NCI-H1417 treated with DMSO at 0.1 percent for 48 hours (cell line): Measurements from ENCODE around the gene ZFHX2.

Experiments used
- DNase-seq: peaks from one replicate; lab custom pipeline; 2025; lab: John Stamatoyannopoulos, UW

Gene ZFHX2

GRCh38 chr14:23572836-23573235 is 21.3 kb upstream of the ZFHX2 start:
- DNase-seq = no peak

- DNase-seq = no peak
These were observed 20.9 kb upstream of the ZFHX2 start for GRCh38 chr14:23572524-23572828.

- no peak for DNase-seq
These were observed 20.3 kb upstream of the ZFHX2 start for GRCh38 chr14:23571701-23572523.

- no peak for DNase-seq
These were observed 19.4 kb upstream of the ZFHX2 start for GRCh38 chr14:23570806-23571483.

GRCh38 chr14:23569443-23570151 is 18.0 kb upstream of the ZFHX2 start:
- DNase-seq = no peak

- DNase-seq = no peak
These were observed 17.2 kb upstream of the ZFHX2 start for GRCh38 chr14:23568600-23569331.

- no peak for DNase-seq
These were observed 16.5 kb upstream of the ZFHX2 start for GRCh38 chr14:23568021-23568599.

- DNase-seq = peak; percentile 71
These were observed 15.8 kb upstream of the ZFHX2 start, which contains the start of gene AP1G2 for GRCh38 chr14:23567186-23568020. Gene AP1G2, minus strand, starts transcription at chr14:23567791. Its CDS starts 477 bp downstream, at chr14:23567314.

- no peak for DNase-seq
These were observed 15.2 kb upstream of the ZFHX2 start for GRCh38 chr14:23566778-23567185.

- no peak for DNase-seq
These were observed 14.7 kb upstream of the ZFHX2 start for GRCh38 chr14:23566112-23566777.

- no peak for DNase-seq
These were observed 14.1 kb upstream of the ZFHX2 start for GRCh38 chr14:23565626-23566025.

GRCh38 chr14:23564876-23565275 is 13.3 kb upstream of the ZFHX2 start:
- DNase-seq = no peak

- DNase-seq = no peak
These were observed 12.7 kb upstream of the ZFHX2 start for GRCh38 chr14:23564181-23564812.

GRCh38 chr14:23563473-23564180 is 12.1 kb upstream of the ZFHX2 start:
- DNase-seq = no peak

GRCh38 chr14:23562822-23563472 is 11.4 kb upstream of the ZFHX2 start:
- DNase-seq = no peak

GRCh38 chr14:23561873-23562821 is 10.6 kb upstream of the ZFHX2 start:
- DNase-seq = no peak

- DNase-seq = no peak
These were observed 9.7 kb upstream of the ZFHX2 start for GRCh38 chr14:23561259-23561658.
